IPS-15b (cell line): ENCODE measurements around the gene CASD1.
A peak's percentile ranks its signal among the peaks of the same experiment; 100 is the strongest.

Source experiments
- H3K27me3 ChIP-seq: one replicate; pipeline ENCODE4 v1.6.1; 2013; ENCODE audit warnings: low read length; ENCODE audit not compliant: control insufficient read depth, insufficient read depth
- H3K36me3 ChIP-seq: one replicate; pipeline ENCODE4 v1.6.1; 2013; ENCODE audit warnings: low read length; ENCODE audit not compliant: control insufficient read depth, insufficient read depth
- H3K4me1 ChIP-seq: one replicate; pipeline ENCODE4 v1.6.1; 2013; ENCODE audit warnings: mild to moderate bottlenecking, low read length; ENCODE audit not compliant: control insufficient read depth, insufficient read depth
- H3K4me3 ChIP-seq: one replicate; pipeline ENCODE4 v1.5.1; 2013; ENCODE audit warnings: low read depth, low read length
- H3K9ac ChIP-seq: one replicate; pipeline ENCODE4 v1.6.1; 2013; ENCODE audit warnings: low read depth, mild to moderate bottlenecking, low read length
- H3K9me3 ChIP-seq: one replicate; pipeline ENCODE4 v1.6.1; 2013; ENCODE audit warnings: mild to moderate bottlenecking, low read length; ENCODE audit not compliant: control insufficient read depth, insufficient read depth

CASD1 gene

DNA sequence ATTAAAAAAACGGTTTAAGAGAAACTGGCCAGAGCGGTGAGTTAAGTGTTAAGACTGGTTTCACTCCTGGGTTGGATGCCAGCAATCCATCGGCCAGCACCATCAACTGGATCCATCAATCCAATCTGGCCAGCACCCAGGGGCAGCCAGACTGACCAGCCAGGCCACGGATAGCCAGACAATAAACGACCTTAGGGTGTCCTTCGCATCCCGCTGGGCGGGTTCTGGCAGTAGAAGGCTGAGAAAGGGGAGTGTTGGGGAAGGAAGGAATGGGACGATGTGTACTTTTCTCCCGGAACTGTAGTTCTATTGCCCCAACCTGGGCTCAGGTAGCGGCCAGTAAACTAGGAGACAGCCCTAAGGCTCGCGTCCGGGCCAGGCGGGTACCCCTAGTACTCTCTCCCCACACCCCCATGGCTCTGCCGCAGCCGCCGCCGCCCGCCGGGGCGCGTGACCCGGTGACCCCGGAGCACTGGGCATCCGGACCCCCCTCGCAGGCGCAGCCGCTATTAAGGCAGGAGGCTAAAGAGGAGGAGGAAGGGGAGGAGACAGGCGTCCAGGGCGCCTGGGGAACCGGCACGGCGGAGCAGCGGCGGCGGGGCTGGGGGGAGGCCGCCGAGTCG is at the start of gene CASD1:
CASD1 (plus strand) TSS at position 546 of the 623 bp plus-strand sequence. CDS start 276 bp downstream, outside the sequence.
- Histone ChIP-seq H3K4me3 (peak within 1 kb of the TSS; percentile 86), H3K27me3 (no peaks in the 10 kb centered on the region), H3K9ac (peak within 1 kb of the TSS; percentile 97), H3K36me3 (no peaks in the 10 kb centered on the region), H3K9me3 (no peaks in the 10 kb centered on the region), H3K4me1 (peaks cover 18% of the 10 kb centered on the region)

DNA sequence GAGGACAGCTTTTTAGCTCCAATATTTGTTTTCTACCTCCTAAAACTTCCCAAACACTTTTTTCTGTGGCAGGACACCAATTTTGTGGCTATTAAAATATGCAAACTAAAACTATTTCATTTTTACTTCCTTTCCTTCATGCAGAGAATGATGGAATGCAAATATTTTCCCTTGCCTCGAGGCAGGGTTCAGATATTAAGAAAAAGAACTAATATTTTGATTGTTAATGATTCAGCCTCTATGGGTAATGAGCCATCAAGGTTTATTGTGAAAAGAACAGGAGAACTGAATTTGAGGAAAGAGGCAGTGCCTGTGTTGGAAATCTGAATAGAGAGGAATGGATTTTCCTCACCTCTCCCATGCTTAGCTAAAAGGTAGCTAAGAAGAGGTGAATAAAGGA is 43.1 kb upstream of the CASD1 start:
- Histone ChIP-seq H3K27me3 (no peaks in the 10 kb centered on the region), H3K9ac (no peak overlapping the region), H3K4me3 (no peak overlapping the region), H3K4me1 (no peaks in the 10 kb centered on the region), H3K9me3 (no peaks in the 10 kb centered on the region), H3K36me3 (no peaks in the 10 kb centered on the region)

GRCh38 chr7:94471604-94472003 is 38.0 kb upstream of the CASD1 start:
- no peaks in the 10 kb centered on the region for H3K9me3 ChIP-seq
- H3K9ac ChIP-seq = no peak overlapping the region
- H3K27me3 ChIP-seq = no peaks in the 10 kb centered on the region
- H3K36me3 ChIP-seq = no peaks in the 10 kb centered on the region
- H3K4me3 ChIP-seq = no peak overlapping the region
- no peaks in the 10 kb centered on the region for H3K4me1 ChIP-seq

GRCh38 chr7:94472608-94473007 is 37.0 kb upstream of the CASD1 start:
- Histone ChIP-seq H3K9me3 (no peaks in the 10 kb centered on the region), H3K9ac (no peak overlapping the region), H3K36me3 (no peaks in the 10 kb centered on the region), H3K4me3 (no peak overlapping the region), H3K27me3 (no peaks in the 10 kb centered on the region), H3K4me1 (no peaks in the 10 kb centered on the region)

DNA sequence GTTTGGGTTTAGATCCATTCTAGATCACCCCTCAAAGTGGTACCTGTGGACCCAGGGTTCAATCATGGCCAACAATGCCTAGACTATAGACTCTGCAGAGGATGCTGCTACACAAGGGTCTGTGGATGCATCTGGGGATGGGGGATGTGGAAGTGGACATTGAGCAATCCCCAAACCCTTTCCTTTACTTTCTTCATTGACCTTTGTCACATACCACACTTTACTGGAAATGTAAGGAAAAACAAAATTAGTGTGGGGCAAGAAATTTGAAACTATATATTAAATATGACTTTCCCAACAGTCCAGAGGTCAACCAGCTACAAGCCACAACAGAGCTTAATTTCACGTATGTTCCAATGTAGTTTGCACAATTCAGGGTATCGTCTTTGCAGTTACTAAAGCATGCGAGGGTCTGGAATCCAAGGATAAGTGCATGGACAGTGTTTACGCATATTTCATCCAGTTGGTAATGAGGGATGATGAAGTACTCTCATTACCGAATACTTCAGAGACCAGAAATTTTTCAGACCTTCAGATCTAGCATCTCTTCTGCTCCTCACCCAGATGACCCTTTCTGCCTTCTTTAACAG is 33.3 kb upstream of the CASD1 start:
- no peak overlapping the region for H3K9ac ChIP-seq
- H3K4me3 ChIP-seq = no peak overlapping the region
- H3K9me3 ChIP-seq = no peaks in the 10 kb centered on the region
- no peaks in the 10 kb centered on the region for H3K27me3 ChIP-seq
- no peaks in the 10 kb centered on the region for H3K4me1 ChIP-seq
- no peaks in the 10 kb centered on the region for H3K36me3 ChIP-seq

GRCh38 chr7:94477878-94478277 is 31.7 kb upstream of the CASD1 start:
- H3K4me1 ChIP-seq = no peaks in the 10 kb centered on the region
- H3K9ac ChIP-seq = no peak overlapping the region
- H3K9me3 ChIP-seq = no peaks in the 10 kb centered on the region
- no peaks in the 10 kb centered on the region for H3K36me3 ChIP-seq
- no peak overlapping the region for H3K4me3 ChIP-seq
- no peaks in the 10 kb centered on the region for H3K27me3 ChIP-seq

- H3K4me3 ChIP-seq = no peak overlapping the region
Observed at GRCh38 chr7:94478648-94479214, 30.9 kb upstream of the CASD1 start.

GRCh38 chr7:94481279-94481678 is 28.3 kb upstream of the CASD1 start:
- Histone ChIP-seq H3K9ac (no peak overlapping the region), H3K27me3 (no peaks in the 10 kb centered on the region), H3K4me3 (no peak overlapping the region), H3K4me1 (no peaks in the 10 kb centered on the region), H3K36me3 (no peaks in the 10 kb centered on the region), H3K9me3 (no peaks in the 10 kb centered on the region)

More at GRCh38 chr7:94478648-94479214, 30.9 kb upstream of the CASD1 start:
- H3K9me3 ChIP-seq = no peaks in the 10 kb centered on the region
- H3K27me3 ChIP-seq = no peaks in the 10 kb centered on the region
- no peaks in the 10 kb centered on the region for H3K36me3 ChIP-seq
- no peaks in the 10 kb centered on the region for H3K4me1 ChIP-seq
- no peak overlapping the region for H3K9ac ChIP-seq

GRCh38 chr7:94482796-94483195 is 26.8 kb upstream of the CASD1 start:
- Histone ChIP-seq H3K36me3 (no peaks in the 10 kb centered on the region), H3K4me1 (no peaks in the 10 kb centered on the region), H3K4me3 (no peak overlapping the region), H3K27me3 (no peaks in the 10 kb centered on the region), H3K9ac (no peak overlapping the region), H3K9me3 (no peaks in the 10 kb centered on the region)

DNA sequence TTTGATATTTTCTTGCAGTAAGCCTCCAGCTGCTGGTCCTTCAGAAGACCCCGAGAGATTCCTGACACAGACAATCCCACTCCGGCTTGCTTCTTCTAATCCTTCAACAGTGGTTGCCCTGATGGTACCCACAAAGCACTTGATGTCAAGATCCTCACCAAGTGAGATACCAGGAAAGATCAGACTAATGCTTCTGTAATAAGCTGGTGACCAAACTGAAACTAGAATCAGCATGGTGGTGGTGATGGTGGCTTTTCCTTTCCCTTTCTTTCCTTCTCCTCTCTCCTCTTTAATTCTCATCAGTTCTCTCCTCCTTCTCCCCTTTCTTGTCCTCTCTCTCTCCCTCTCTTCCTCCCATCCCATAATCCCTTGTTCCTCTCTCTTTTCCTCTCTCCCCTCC is 25.8 kb upstream of the CASD1 start:
- Histone ChIP-seq H3K36me3 (no peaks in the 10 kb centered on the region), H3K9me3 (no peaks in the 10 kb centered on the region), H3K4me1 (no peaks in the 10 kb centered on the region), H3K27me3 (no peaks in the 10 kb centered on the region), H3K9ac (no peak overlapping the region), H3K4me3 (no peak overlapping the region)

GRCh38 chr7:94486216-94486615 is 23.4 kb upstream of the CASD1 start:
- H3K4me3 ChIP-seq = no peak overlapping the region
- H3K36me3 ChIP-seq = no peaks in the 10 kb centered on the region
- H3K4me1 ChIP-seq = no peaks in the 10 kb centered on the region
- H3K27me3 ChIP-seq = no peaks in the 10 kb centered on the region
- H3K9me3 ChIP-seq = no peaks in the 10 kb centered on the region
- no peak overlapping the region for H3K9ac ChIP-seq

DNA sequence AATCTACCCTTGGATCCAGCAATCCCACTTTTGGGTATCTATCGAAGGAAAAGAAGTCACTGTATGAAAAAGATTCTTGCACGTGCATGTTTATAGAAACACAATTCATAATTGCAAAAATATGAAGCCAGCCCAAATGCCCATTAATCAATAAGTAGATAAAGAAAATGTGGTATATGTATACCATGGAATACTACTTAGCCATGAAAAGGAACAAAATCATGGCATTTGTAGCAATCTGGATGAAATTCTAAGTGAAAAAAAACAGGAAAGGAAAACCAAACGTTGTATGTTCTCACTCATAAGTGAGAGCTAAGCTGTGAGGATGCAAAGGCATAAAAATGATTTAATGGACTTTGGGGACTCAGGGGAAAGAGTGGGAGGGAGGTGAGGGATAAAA is 18.2 kb upstream of the CASD1 start:
- no peaks in the 10 kb centered on the region for H3K9me3 ChIP-seq
- no peaks in the 10 kb centered on the region for H3K4me1 ChIP-seq
- H3K9ac ChIP-seq = no peak overlapping the region
- H3K36me3 ChIP-seq = no peaks in the 10 kb centered on the region
- H3K27me3 ChIP-seq = no peaks in the 10 kb centered on the region
- no peak overlapping the region for H3K4me3 ChIP-seq
